GM18868 (cell line): Measurements from ENCODE around the gene CHST15.

Experiments used
- ATAC-seq: cut with Tn5 transposase; IDR thresholded peaks from one replicate; pipeline ENCODE4 v1.9.1; 2021; ENCODE audit warnings: mild to moderate bottlenecking, moderate library complexity; ENCODE audit not compliant: unreplicated experiment

CHST15 gene, protein sequence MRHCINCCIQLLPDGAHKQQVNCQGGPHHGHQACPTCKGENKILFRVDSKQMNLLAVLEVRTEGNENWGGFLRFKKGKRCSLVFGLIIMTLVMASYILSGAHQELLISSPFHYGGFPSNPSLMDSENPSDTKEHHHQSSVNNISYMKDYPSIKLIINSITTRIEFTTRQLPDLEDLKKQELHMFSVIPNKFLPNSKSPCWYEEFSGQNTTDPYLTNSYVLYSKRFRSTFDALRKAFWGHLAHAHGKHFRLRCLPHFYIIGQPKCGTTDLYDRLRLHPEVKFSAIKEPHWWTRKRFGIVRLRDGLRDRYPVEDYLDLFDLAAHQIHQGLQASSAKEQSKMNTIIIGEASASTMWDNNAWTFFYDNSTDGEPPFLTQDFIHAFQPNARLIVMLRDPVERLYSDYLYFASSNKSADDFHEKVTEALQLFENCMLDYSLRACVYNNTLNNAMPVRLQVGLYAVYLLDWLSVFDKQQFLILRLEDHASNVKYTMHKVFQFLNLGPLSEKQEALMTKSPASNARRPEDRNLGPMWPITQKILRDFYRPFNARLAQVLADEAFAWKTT

GRCh38 chr10:124092860-124093773 is at the start of gene CHST15:
TSS of gene CHST15 (minus strand) at chr10:124093598. CDS start at chr10:124046212, 47,386 bp downstream.
- no peak for ATAC-seq

GRCh38 chr10:124142960-124143359 is 49.6 kb upstream of the CHST15 start:
- ATAC-seq: no peak

GRCh38 chr10:124142006-124142739 is 48.8 kb upstream of the CHST15 start:
- no peak for ATAC-seq

- no peak for ATAC-seq
Observed at GRCh38 chr10:124138883-124139348, 45.5 kb upstream of the CHST15 start.

GRCh38 chr10:124138195-124138882 is 44.9 kb upstream of the CHST15 start:
- no peak for ATAC-seq

- no peak for ATAC-seq
Observed at GRCh38 chr10:124134251-124134893, 41.0 kb upstream of the CHST15 start.

GRCh38 chr10:124132876-124133275 is 39.5 kb upstream of the CHST15 start:
- no peak for ATAC-seq

- no peak for ATAC-seq
Observed at GRCh38 chr10:124132306-124132705, 38.9 kb upstream of the CHST15 start.

- ATAC-seq: no peak
Observed at GRCh38 chr10:124131172-124131571, 37.8 kb upstream of the CHST15 start.

GRCh38 chr10:124130198-124130900 is 37.0 kb upstream of the CHST15 start:
- ATAC-seq: no peak

GRCh38 chr10:124129471-124129870 is 36.1 kb upstream of the CHST15 start:
- ATAC-seq: no peak

DNA sequence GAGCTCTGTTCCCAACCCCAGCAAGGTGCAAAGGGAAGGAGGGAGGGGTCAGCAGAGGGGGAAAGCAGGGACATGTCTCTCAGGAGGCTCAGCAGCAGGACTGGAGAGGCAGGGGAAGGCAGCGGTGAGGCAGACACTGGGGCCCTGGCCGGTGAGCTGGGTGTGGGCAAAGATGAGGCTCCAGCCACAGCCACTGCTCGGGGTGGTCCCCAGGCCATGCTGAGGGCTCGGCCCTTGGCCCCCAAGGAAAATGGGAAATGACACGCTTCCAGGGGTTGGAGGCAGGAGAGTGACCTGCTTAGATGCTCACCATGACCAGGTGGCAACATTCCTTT is 35.4 kb upstream of the CHST15 start:
- ATAC-seq: no peak

DNA sequence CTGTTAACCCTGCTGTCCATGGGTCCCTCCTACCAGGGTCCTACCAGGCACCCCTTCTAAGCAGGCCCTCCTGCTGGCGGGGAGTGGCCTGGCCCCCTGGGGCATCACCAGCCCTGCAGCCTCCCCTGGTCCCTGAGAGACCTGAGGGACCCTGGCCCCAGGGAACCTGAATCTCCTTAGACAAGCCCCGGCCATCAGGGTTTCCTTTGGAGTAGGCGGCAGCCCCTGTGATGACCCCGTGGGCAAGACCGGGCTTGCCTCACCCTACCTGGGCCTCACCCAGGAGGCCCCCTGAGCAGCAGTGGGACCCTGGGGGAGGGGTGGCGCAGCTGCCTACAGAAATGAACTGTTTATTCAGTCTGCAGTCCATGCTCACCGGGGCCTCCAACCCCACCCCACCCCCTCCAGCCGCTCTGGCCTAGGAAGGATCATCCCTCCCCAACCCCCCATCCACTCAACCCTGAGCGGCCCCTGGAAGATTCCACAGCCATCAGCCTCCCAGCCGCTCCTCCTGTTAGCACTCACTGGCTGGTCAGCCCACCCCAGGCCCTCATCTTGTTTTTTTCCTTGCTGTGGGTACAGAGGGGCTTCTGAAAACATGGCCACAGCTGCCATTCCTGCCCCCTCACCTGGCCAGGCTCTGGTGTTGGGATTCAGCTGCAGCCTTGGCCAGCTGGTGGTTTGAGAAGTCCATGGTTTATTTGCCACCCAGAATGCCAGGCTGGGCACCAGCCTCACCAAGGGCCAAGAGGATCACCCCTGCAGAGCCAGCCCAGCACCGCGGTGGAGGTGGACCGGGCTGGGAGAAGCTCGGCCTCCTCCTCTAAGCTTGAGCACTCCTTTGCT is 34.8 kb upstream of the CHST15 start:
- ATAC-seq: no peak

GRCh38 chr10:124127563-124127962 is 34.2 kb upstream of the CHST15 start:
- no peak for ATAC-seq

- ATAC-seq: no peak
Observed at GRCh38 chr10:124126983-124127385, 33.6 kb upstream of the CHST15 start.

- no peak for ATAC-seq
Observed at GRCh38 chr10:124126145-124126982, 33.0 kb upstream of the CHST15 start.
